ENCODE measurements around the gene RBM47. TPM values are rescaled to one million over a fixed set of nuclear protein-coding genes. Genes with fewer than 3 reads are reported as not detected.

Gene RBM47
- total and polyA plus RNA-seq, 4 donors = 25.9 to 119 (median 94.0) TPM

DNA sequence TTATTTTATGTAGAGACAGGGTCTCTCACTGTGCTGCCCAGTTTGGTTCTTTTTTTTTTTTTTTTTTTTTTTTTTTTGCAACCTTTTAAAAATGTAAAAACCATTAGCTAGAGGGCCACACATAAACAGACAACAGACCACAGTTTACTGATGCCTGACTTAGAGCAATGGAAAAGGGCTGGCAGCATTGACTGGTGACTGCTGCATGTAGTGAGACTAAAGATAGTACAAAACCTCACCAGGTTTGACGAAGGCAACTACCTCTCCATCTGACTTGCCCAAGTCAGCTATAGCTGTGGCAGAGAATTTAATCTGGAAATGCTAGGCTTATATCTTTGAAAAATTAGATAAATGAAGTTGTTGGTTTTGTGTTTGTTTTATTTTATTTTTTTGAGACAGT lies 102.9 kb downstream of the RBM47 start:
- Histone ChIP-seq H3K27ac (ENCODE audit: low read depth in 1 of 2, low read length in 1 of 2) (no peak overlapping the region), H3K27me3 (ENCODE audit: control insufficient read depth in 3 of 3, insufficient read depth in 3 of 3, low read length in 2 of 3) (no peaks in the 10 kb centered on the region), H3K4me1 (ENCODE audit: control insufficient read depth in 5 of 5, insufficient read depth in 5 of 5, low read length in 5 of 5) (peaks cover 0 to 3% (median 0%) of the 10 kb centered on the region in 5 donors), H3K4me3 (no peak overlapping the region), H3K9me3 (ENCODE audit: control insufficient read depth in 4 of 4, insufficient read depth in 3 of 4, low read length in 3 of 4) (no peaks in the 10 kb centered on the region), H3K36me3 (ENCODE audit: control insufficient read depth in 4 of 4, insufficient read depth in 4 of 4, low read length in 4 of 4) (no peaks in the 10 kb centered on the region), H3K9ac (ENCODE audit: insufficient read depth in 1 of 2, low read length in 2 of 2) (no peak overlapping the region)
- 98 to 100% methylated on average over 1 of the region's 1 CpG for WGBS, 2 donors
- DNase-seq (no peak), ATAC-seq (ENCODE audit: insufficient read depth, low FRiP score) (no peak)
- TF ChIP-seq CTCF (IDR thresholded peaks at IDR 0.05; ENCODE audit: control extremely low read depth, extremely low read depth) = no peak

DNA sequence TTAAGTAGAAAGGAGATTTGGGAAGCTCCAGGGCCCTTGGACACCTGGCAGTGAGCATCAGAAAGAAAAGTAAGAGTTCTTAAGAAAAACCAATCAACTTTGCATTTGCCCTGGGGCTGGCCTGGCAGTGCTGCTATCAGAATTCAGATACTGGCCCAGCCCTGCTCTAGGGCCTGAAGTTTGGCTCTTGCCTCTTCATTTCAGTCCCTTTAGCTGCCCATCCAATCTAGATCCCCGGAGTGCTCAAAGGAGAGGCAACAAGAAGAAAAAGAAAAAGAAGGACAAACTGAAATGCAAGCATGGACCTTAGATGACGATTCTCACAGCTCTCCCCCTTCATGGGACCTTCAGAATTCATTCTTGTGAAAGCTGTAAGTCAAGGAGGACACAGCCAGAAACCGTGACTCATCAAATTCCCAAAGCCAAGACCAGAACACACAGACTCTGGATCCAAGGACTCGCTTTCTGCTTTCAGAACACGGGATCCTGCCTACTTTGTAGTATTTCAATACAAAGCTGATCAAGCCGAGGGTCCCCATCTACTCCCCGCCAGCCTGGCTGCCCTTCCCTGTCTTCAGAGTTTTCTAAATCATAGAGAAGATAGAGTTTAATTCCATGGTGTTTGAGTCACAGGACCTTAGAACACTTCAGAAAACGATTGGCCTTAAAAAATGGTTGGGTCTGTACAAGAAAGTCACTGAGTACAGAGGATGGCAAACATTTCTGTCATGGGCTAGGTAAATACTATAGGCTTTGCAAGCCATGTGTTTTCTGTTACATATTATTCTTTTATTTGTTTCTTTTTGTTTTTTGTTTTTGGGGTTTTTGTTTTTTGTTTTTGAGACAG lies 103.7 kb downstream of the RBM47 start:
- Histone ChIP-seq H3K36me3 (ENCODE audit: control insufficient read depth in 4 of 4, insufficient read depth in 4 of 4, low read length in 4 of 4) (no peaks in the 10 kb centered on the region), H3K4me1 (ENCODE audit: control insufficient read depth in 5 of 5, insufficient read depth in 5 of 5, low read length in 5 of 5) (peaks cover 0 to 3% (median 0%) of the 10 kb centered on the region in 5 donors), H3K27ac (ENCODE audit: low read depth in 1 of 2, low read length in 1 of 2) (peak overlapping the region in 1 of 2 donors; percentile 75), H3K9me3 (ENCODE audit: control insufficient read depth in 4 of 4, insufficient read depth in 3 of 4, low read length in 3 of 4) (no peaks in the 10 kb centered on the region), H3K9ac (ENCODE audit: insufficient read depth in 1 of 2, low read length in 2 of 2) (no peak overlapping the region), H3K4me3 (no peak overlapping the region), H3K27me3 (ENCODE audit: control insufficient read depth in 3 of 3, insufficient read depth in 3 of 3, low read length in 2 of 3) (no peaks in the 10 kb centered on the region)
- WGBS, 2 donors = 60 to 76% methylated on average over 8 of the region's 8 CpGs
- peak; percentile 51 for ATAC-seq (ENCODE audit: insufficient read depth, low FRiP score)
- peak in 2 of 3 donors; percentile 23 to 54 for DNase-seq
- TF ChIP-seq CTCF (IDR thresholded peaks at IDR 0.05; ENCODE audit: control extremely low read depth, extremely low read depth) = no peak

- TF ChIP-seq CTCF (IDR thresholded peaks at IDR 0.05; ENCODE audit: control extremely low read depth, extremely low read depth) = no peak
- DNase-seq = peak; percentile 23 to 84 (median 71)
- Histone ChIP-seq H3K27me3 (ENCODE audit: control insufficient read depth in 3 of 3, insufficient read depth in 3 of 3, low read length in 2 of 3) (no peaks in the 10 kb centered on the region), H3K9ac (ENCODE audit: insufficient read depth in 1 of 2, low read length in 2 of 2) (no peak overlapping the region), H3K4me1 (ENCODE audit: control insufficient read depth in 5 of 5, insufficient read depth in 5 of 5, low read length in 5 of 5) (peaks cover 0 to 3% (median 0%) of the 10 kb centered on the region in 5 donors), H3K9me3 (ENCODE audit: control insufficient read depth in 4 of 4, insufficient read depth in 3 of 4, low read length in 3 of 4) (no peaks in the 10 kb centered on the region), H3K4me3 (no peak overlapping the region), H3K36me3 (ENCODE audit: control insufficient read depth in 4 of 4, insufficient read depth in 4 of 4, low read length in 4 of 4) (no peaks in the 10 kb centered on the region), H3K27ac (ENCODE audit: low read depth in 1 of 2, low read length in 1 of 2) (no peak overlapping the region)
- WGBS, 2 donors = 75 to 91% methylated on average over 11 of the region's 11 CpGs
- ATAC-seq (ENCODE audit: insufficient read depth, low FRiP score) = no peak
These were observed 105.2 kb downstream of the RBM47 start for GRCh38 chr4:40524366-40525041.
